ENCODE data around the gene PODXL2. TPM values are rescaled to one million over a fixed set of nuclear protein-coding genes. Genes with fewer than 3 reads are reported as not detected.
A peak's percentile ranks its signal among the peaks of the same experiment; 100 is the strongest.

PODXL2 gene
- total and polyA plus RNA-seq, 4 experiments from 2014 or later: 3.3 to 8.0 (median 5.5) TPM

- H3K27me3 Mint-ChIP-seq: peaks cover 0 to 3% of the 10 kb centered on the region in 2 donors
- DNase-seq: no peak
- H3K36me3 Mint-ChIP-seq: peaks cover 0 to 6% of the 10 kb centered on the region in 2 donors
- no peak overlapping the region for H3K27ac Mint-ChIP-seq
- Histone ChIP-seq H3K36me3 (ENCODE audit: insufficient read depth, low read length) (no peaks in the 10 kb centered on the region), H3K27me3 (ENCODE audit: insufficient read depth, low read length) (no peaks in the 10 kb centered on the region), H3K27ac (ENCODE audit: low read depth, low read length) (no peak overlapping the region), H3K9me3 (ENCODE audit: control insufficient read depth in 1 of 2, low read length in 2 of 2) (no peaks in the 10 kb centered on the region), H3K4me1 (ENCODE audit: insufficient read depth, low read length) (peaks cover 9% of the 10 kb centered on the region), H3K4me3 (ENCODE audit: low read length in 2 of 2) (no peak overlapping the region)
- H3K9me3 Mint-ChIP-seq: peaks cover 0 to 2% (median 0%) of the 10 kb centered on the region in 8 donors
- H3K4me3 Mint-ChIP-seq: no peak overlapping the region
- intact Hi-C loops (cut with micrococcal nuclease): no loop called here
- H3K4me1 Mint-ChIP-seq: peaks cover 2 to 10% (median 7%) of the 10 kb centered on the region in 4 donors
- ChIA-PET CTCF (ENCODE audit: partially characterized antibody) (no interaction called here), POLR2A (ENCODE audit: partially characterized antibody) (interaction anchor here (0.7 kb wide), 1 partner anchor 33 kb away, joined by 3 read pairs; the partner anchor contains the start of gene ABTB1)
Measured at GRCh38 chr3:127640042-127640355, 11.0 kb downstream of the PODXL2 start.

- H3K4me3 ChIP-seq (ENCODE audit: low read length in 2 of 2): no peak overlapping the region
- no peaks in the 10 kb centered on the region for H3K9me3 ChIP-seq (ENCODE audit: control insufficient read depth in 1 of 2, low read length in 2 of 2)
- DNase-seq: no peak
- H3K4me1 ChIP-seq (ENCODE audit: insufficient read depth, low read length): no peaks in the 10 kb centered on the region
- intact Hi-C loops (cut with micrococcal nuclease): no loop called here
- H3K27me3 ChIP-seq (ENCODE audit: insufficient read depth, low read length): no peaks in the 10 kb centered on the region
- Mint-ChIP-seq H3K27me3 (no peaks in the 10 kb centered on the region), H3K27ac (peak overlapping the region in 1 of 7 donors; percentile 25), H3K4me1 (no peaks in the 10 kb centered on the region), H3K36me3 (peaks cover 0 to 6% of the 10 kb centered on the region in 2 donors), H3K4me3 (no peak overlapping the region), H3K9me3 (peaks cover 0 to 2% (median 0%) of the 10 kb centered on the region in 8 donors)
- no peak overlapping the region for H3K27ac ChIP-seq (ENCODE audit: low read depth, low read length)
- H3K36me3 ChIP-seq (ENCODE audit: insufficient read depth, low read length): no peaks in the 10 kb centered on the region
- ChIA-PET POLR2A (ENCODE audit: partially characterized antibody) (no interaction called here), CTCF (ENCODE audit: partially characterized antibody) (interaction anchor here (0.8 to 2.4 kb wide), 3 partner anchors 7 to 70 kb away, joined by 3 to 7 read pairs (median 5); no protein-coding TSS in a partner anchor)
Measured at GRCh38 chr3:127644641-127645370, 15.8 kb downstream of the PODXL2 start.

GRCh38 chr3:127645371-127646015, 16.5 kb downstream of the PODXL2 start:
- CTCF ChIA-PET (ENCODE audit: partially characterized antibody): interaction anchor here (2.2 kb wide), 1 partner anchor 71 kb away, joined by 7 read pairs; no protein-coding TSS in a partner anchor
- POLR2A ChIA-PET (ENCODE audit: partially characterized antibody): no interaction called here
- H3K36me3 Mint-ChIP-seq: peaks cover 0 to 6% of the 10 kb centered on the region in 2 donors
- Histone ChIP-seq H3K27ac (ENCODE audit: low read depth, low read length) (no peak overlapping the region), H3K4me1 (ENCODE audit: insufficient read depth, low read length) (no peaks in the 10 kb centered on the region), H3K4me3 (ENCODE audit: low read length in 2 of 2) (no peak overlapping the region), H3K36me3 (ENCODE audit: insufficient read depth, low read length) (no peaks in the 10 kb centered on the region), H3K27me3 (ENCODE audit: insufficient read depth, low read length) (no peaks in the 10 kb centered on the region), H3K9me3 (ENCODE audit: control insufficient read depth in 1 of 2, low read length in 2 of 2) (no peaks in the 10 kb centered on the region)
- H3K4me3 Mint-ChIP-seq: no peak overlapping the region
- H3K27me3 Mint-ChIP-seq: no peaks in the 10 kb centered on the region
- H3K27ac Mint-ChIP-seq: no peak overlapping the region
- no peaks in the 10 kb centered on the region for H3K4me1 Mint-ChIP-seq
- H3K9me3 Mint-ChIP-seq: no peaks in the 10 kb centered on the region
- DNase-seq: no peak
- intact Hi-C loops (cut with micrococcal nuclease): no loop called here

- intact Hi-C loops (cut with micrococcal nuclease): no loop called here
- peaks cover 0 to 6% of the 10 kb centered on the region in 2 donors for H3K36me3 Mint-ChIP-seq
- H3K9me3 ChIP-seq (ENCODE audit: control insufficient read depth in 1 of 2, low read length in 2 of 2): no peaks in the 10 kb centered on the region
- ChIA-PET CTCF (ENCODE audit: partially characterized antibody) (interaction anchor here (1.2 to 1.3 kb wide), 2 partner anchors 48 to 71 kb away, joined by 3 to 4 read pairs; no protein-coding TSS in a partner anchor), POLR2A (ENCODE audit: partially characterized antibody) (no interaction called here)
- H3K27ac ChIP-seq (ENCODE audit: low read depth, low read length): no peak overlapping the region
- H3K4me1 ChIP-seq (ENCODE audit: insufficient read depth, low read length): no peaks in the 10 kb centered on the region
- H3K4me1 Mint-ChIP-seq: no peaks in the 10 kb centered on the region
- H3K27me3 ChIP-seq (ENCODE audit: insufficient read depth, low read length): no peaks in the 10 kb centered on the region
- no peak overlapping the region for H3K27ac Mint-ChIP-seq
- H3K27me3 Mint-ChIP-seq: no peaks in the 10 kb centered on the region
- DNase-seq: no peak
- H3K4me3 Mint-ChIP-seq: no peak overlapping the region
- H3K36me3 ChIP-seq (ENCODE audit: insufficient read depth, low read length): no peaks in the 10 kb centered on the region
- no peaks in the 10 kb centered on the region for H3K9me3 Mint-ChIP-seq
- H3K4me3 ChIP-seq (ENCODE audit: low read length in 2 of 2): no peak overlapping the region
Measured at GRCh38 chr3:127646501-127647046, 17.6 kb downstream of the PODXL2 start.

- H3K27ac ChIP-seq (ENCODE audit: low read depth, low read length): no peak overlapping the region
- H3K36me3 ChIP-seq (ENCODE audit: insufficient read depth, low read length): no peaks in the 10 kb centered on the region
- ChIA-PET POLR2A (ENCODE audit: partially characterized antibody) (no interaction called here), CTCF (ENCODE audit: partially characterized antibody) (interaction anchor here (1.2 to 1.3 kb wide), 3 partner anchors 14 to 72 kb away, joined by 3 to 4 read pairs (median 4); no protein-coding TSS in a partner anchor)
- no peaks in the 10 kb centered on the region for H3K9me3 ChIP-seq (ENCODE audit: control insufficient read depth in 1 of 2, low read length in 2 of 2)
- no peaks in the 10 kb centered on the region for H3K27me3 ChIP-seq (ENCODE audit: insufficient read depth, low read length)
- no peak for DNase-seq
- Mint-ChIP-seq H3K4me3 (no peak overlapping the region), H3K9me3 (no peaks in the 10 kb centered on the region), H3K4me1 (no peaks in the 10 kb centered on the region), H3K27me3 (no peaks in the 10 kb centered on the region), H3K36me3 (peaks cover 0 to 6% of the 10 kb centered on the region in 2 donors), H3K27ac (no peak overlapping the region)
- no peak overlapping the region for H3K4me3 ChIP-seq (ENCODE audit: low read length in 2 of 2)
- no peaks in the 10 kb centered on the region for H3K4me1 ChIP-seq (ENCODE audit: insufficient read depth, low read length)
- intact Hi-C loops (cut with micrococcal nuclease): no loop called here
Measured at GRCh38 chr3:127647166-127647844, 18.3 kb downstream of the PODXL2 start.

GRCh38 chr3:127647845-127648204, 18.8 kb downstream of the PODXL2 start:
- Histone ChIP-seq H3K27ac (ENCODE audit: low read depth, low read length) (no peak overlapping the region), H3K4me1 (ENCODE audit: insufficient read depth, low read length) (no peaks in the 10 kb centered on the region), H3K9me3 (ENCODE audit: control insufficient read depth in 1 of 2, low read length in 2 of 2) (no peaks in the 10 kb centered on the region), H3K27me3 (ENCODE audit: insufficient read depth, low read length) (no peaks in the 10 kb centered on the region), H3K36me3 (ENCODE audit: insufficient read depth, low read length) (no peaks in the 10 kb centered on the region), H3K4me3 (ENCODE audit: low read length in 2 of 2) (no peak overlapping the region)
- ChIA-PET POLR2A (ENCODE audit: partially characterized antibody) (no interaction called here), CTCF (ENCODE audit: partially characterized antibody) (interaction anchor here (1.2 to 1.3 kb wide), 3 partner anchors 15 to 73 kb away, joined by 3 to 4 read pairs (median 4); no protein-coding TSS in a partner anchor)
- Mint-ChIP-seq H3K27me3 (no peaks in the 10 kb centered on the region), H3K4me3 (no peak overlapping the region), H3K27ac (no peak overlapping the region), H3K36me3 (peaks cover 0 to 6% of the 10 kb centered on the region in 2 donors), H3K9me3 (no peaks in the 10 kb centered on the region), H3K4me1 (no peaks in the 10 kb centered on the region)
- DNase-seq: no peak
- intact Hi-C loops (cut with micrococcal nuclease): no loop called here

GRCh38 chr3:127650236-127650635, 21.3 kb downstream of the PODXL2 start:
- H3K9me3 Mint-ChIP-seq: no peaks in the 10 kb centered on the region
- H3K27me3 Mint-ChIP-seq: no peaks in the 10 kb centered on the region
- ChIA-PET CTCF (ENCODE audit: partially characterized antibody) (interaction anchor here (1.7 to 3.6 kb wide), 3 partner anchors 45 to 483 kb away, joined by 5 to 35 read pairs (median 9); no protein-coding TSS in a partner anchor), POLR2A (ENCODE audit: partially characterized antibody) (no interaction called here)
- no peaks in the 10 kb centered on the region for H3K27me3 ChIP-seq (ENCODE audit: insufficient read depth, low read length)
- intact Hi-C loops (cut with micrococcal nuclease): no loop called here
- no peak for DNase-seq
- H3K4me3 ChIP-seq (ENCODE audit: low read length in 2 of 2): no peak overlapping the region
- H3K36me3 Mint-ChIP-seq: no peaks in the 10 kb centered on the region
- H3K4me1 Mint-ChIP-seq: no peaks in the 10 kb centered on the region
- no peaks in the 10 kb centered on the region for H3K36me3 ChIP-seq (ENCODE audit: insufficient read depth, low read length)
- H3K27ac ChIP-seq (ENCODE audit: low read depth, low read length): no peak overlapping the region
- H3K4me1 ChIP-seq (ENCODE audit: insufficient read depth, low read length): no peaks in the 10 kb centered on the region
- H3K4me3 Mint-ChIP-seq: no peak overlapping the region
- H3K9me3 ChIP-seq (ENCODE audit: control insufficient read depth in 1 of 2, low read length in 2 of 2): no peaks in the 10 kb centered on the region
- H3K27ac Mint-ChIP-seq: no peak overlapping the region
